HepG2 (cell line): Measurements from ENCODE around the gene PIGL. TPM values are rescaled to one million over a fixed set of nuclear protein-coding genes. Genes with fewer than 3 reads are reported as not detected.

Experiments
- ATAC-seq: fragments of 200-7000 bp; cut with Tn5 transposase; 3 replicates; pipeline ENCODE4 v1.9.1; 2020; ENCODE audit warnings: mild to moderate bottlenecking, moderate library complexity
- BruUV-seq: library from RNA; stranded (reverse); fragments of 400-500 nt; replicated peaks from 2 replicates; lab custom pipeline; 2021; lab: Mats Ljungman, UMichigan
- CTCF ChIA-PET: fragments of 300-600 bp; formaldehyde crosslinking; extraction: SDS; loops from one replicate; lab custom pipeline; 2021; ENCODE audit warnings: low total read pairs, inconsistent platforms, low intra/inter-chr PET ratio; lab: Yijun Ruan, JAX
- POLR2A ChIA-PET: fragments of 350-600 bp; sonication (Branson Sonifier 250); formaldehyde crosslinking; loops from one replicate; lab custom pipeline; 2020; ENCODE audit warnings: antibody characterized with exemption, inconsistent platforms; lab: Yijun Ruan, JAX
- DNase-seq: peaks from one replicate; pipeline ENCODE4 v3.0.0-alpha.2; 2015; ENCODE audit warnings: low spot score
- FAIRE-seq: peaks from 3 replicates; lab custom pipeline; 2011; peaks lifted over from hg19 to GRCh38; lab: Jason Lieb, UNC
- H2AFZ ChIP-seq: one replicate; pipeline ENCODE4 v1.6.1; 2011; ENCODE audit warnings: low read length, inconsistent platforms
- H3K27ac ChIP-seq: fragments of 300-600 bp; 3 replicates; pipeline ENCODE4 v1.8.0; 2011; ENCODE audit warnings: mixed run types, mild to moderate bottlenecking, mixed read lengths, low read length, inconsistent platforms; ENCODE audit not compliant: insufficient read depth; ENCODE audit errors: extremely low read length
- H3K27me3 ChIP-seq, 2 experiments: fragments of 200-600 bp in 1 of 2; 2 replicates in 1 of 2; 3 replicates in 1 of 2; pipeline versions ENCODE4 v1.6.0 to v1.8.0; 2011; ENCODE audit warnings: low read length in 2 of 2, mild to moderate bottlenecking in 2 of 2, moderate library complexity in 2 of 2, inconsistent platforms in 1 of 2; ENCODE audit not compliant: insufficient read depth in 2 of 2, control insufficient read depth in 1 of 2
- H3K36me3 ChIP-seq, 2 experiments: fragments of 200-600 bp in 1 of 2; replicated peaks in 1 of 2; 2 replicates in 1 of 2; 3 replicates in 1 of 2; pipeline versions ENCODE4 v1.5.1 to v1.8.0; 2011; ENCODE audit warnings: low read length in 2 of 2, inconsistent platforms in 1 of 2; ENCODE audit not compliant: insufficient read depth in 2 of 2, control insufficient read depth in 1 of 2
- H3K4me1 ChIP-seq: 2 replicates; pipeline ENCODE4 v1.5.1; 2012; ENCODE audit warnings: low read length, inconsistent platforms; ENCODE audit not compliant: insufficient read depth
- H3K4me2 ChIP-seq: 2 replicates; pipeline ENCODE4 v1.6.0; 2011; ENCODE audit warnings: low read depth, low read length, inconsistent platforms
- H3K4me3 ChIP-seq, 3 experiments: fragments of 200-600 bp in 1 of 3; sonication (generic), shearing (Covaris generic) in 1 of 3; replicated peaks in 1 of 3; 2 replicates each; pipeline ENCODE4 v1.5.1; 2011 to 2016; ENCODE audit warnings: low read length in 3 of 3, inconsistent platforms in 2 of 3, low read depth in 2 of 3, mild to moderate bottlenecking in 2 of 3, control low read depth in 1 of 3, mixed read lengths in 1 of 3; ENCODE audit not compliant: insufficient read depth in 1 of 3
- H3K79me2 ChIP-seq: one replicate; pipeline ENCODE4 v1.6.1; 2011; ENCODE audit warnings: low read length, inconsistent platforms; ENCODE audit not compliant: insufficient read depth
- H3K9ac ChIP-seq: 2 replicates; pipeline ENCODE4 v1.6.0; 2011; ENCODE audit warnings: mild to moderate bottlenecking, low read depth, low read length, inconsistent platforms; ENCODE audit not compliant: insufficient read depth
- H3K9me3 ChIP-seq: 2 replicates; pipeline ENCODE4 v1.5.1; 2012; ENCODE audit warnings: mild to moderate bottlenecking, low read length
- H4K20me1 ChIP-seq: 2 replicates; pipeline ENCODE4 v1.6.0; 2011; ENCODE audit warnings: inconsistent platforms, mild to moderate bottlenecking, low read length, moderate library complexity; ENCODE audit not compliant: insufficient read depth
- AKAP8 ChIP-seq: sonication (generic); formaldehyde crosslinking; IDR thresholded peaks from 2 replicates; pipeline ENCODE4 v1.5.1; 2020; ENCODE audit warnings: mild to moderate bottlenecking, missing genetic modification reagents
- ARID5B ChIP-seq: IDR thresholded peaks from 2 replicates; pipeline ENCODE4 v1.4.0; 2020; ENCODE audit warnings: mild to moderate bottlenecking, missing genetic modification reagents
- CC2D1A ChIP-seq: sonication (generic); formaldehyde crosslinking; IDR thresholded peaks from 2 replicates; pipeline ENCODE4 v1.8.1; 2023; ENCODE audit warnings: mild to moderate bottlenecking, missing genetic modification reagents
- FOXO4 ChIP-seq: sonication (generic); formaldehyde crosslinking; conservative IDR thresholded peaks from 2 replicates; pipeline ENCODE4 v1.8.1; 2023; ENCODE audit warnings: missing genetic modification reagents
- GATA4 ChIP-seq: sonication (generic); IDR thresholded peaks from 2 replicates; pipeline ENCODE4 v1.6.1; 2016; ENCODE audit warnings: antibody characterized with exemption, low read depth, borderline replicate concordance
- IKZF1 ChIP-seq: fragments of 450-650 bp; IDR thresholded peaks from 2 replicates; pipeline ENCODE4 v1.7.1; 2016
- MLLT10 ChIP-seq: sonication (generic); formaldehyde crosslinking; IDR thresholded peaks from 2 replicates; pipeline ENCODE4 v1.4.0; 2020; ENCODE audit warnings: missing genetic modification reagents
- NAIF1 ChIP-seq: sonication (generic); formaldehyde crosslinking; IDR thresholded peaks from 2 replicates; pipeline ENCODE4 v1.5.0; 2020; ENCODE audit warnings: mild to moderate bottlenecking, missing genetic modification reagents, borderline replicate concordance
- NFATC3 ChIP-seq: sonication (generic); formaldehyde crosslinking; IDR thresholded peaks from 2 replicates; pipeline ENCODE4 v1.5.1; 2020; ENCODE audit warnings: mild to moderate bottlenecking, missing genetic modification reagents
- PBX3 ChIP-seq: sonication (generic); formaldehyde crosslinking; IDR thresholded peaks from 2 replicates; pipeline ENCODE4 v1.8.1; 2023; ENCODE audit warnings: missing genetic modification reagents, inconsistent platforms, borderline replicate concordance
- PHF21A ChIP-seq: sonication (generic); formaldehyde crosslinking; IDR thresholded peaks from 2 replicates; pipeline ENCODE4 v1.5.0; 2020; ENCODE audit warnings: mild to moderate bottlenecking, missing genetic modification reagents
- POLR2A ChIP-seq, 2 experiments: IDR thresholded peaks; 2 replicates each; pipeline ENCODE4 v1.6.1; 2011; ENCODE audit warnings: low read depth in 2 of 2, low read length in 2 of 2, mild to moderate bottlenecking in 1 of 2, moderate library complexity in 1 of 2; ENCODE audit not compliant: insufficient read depth in 1 of 2
- SALL1 ChIP-seq: sonication (generic); formaldehyde crosslinking; IDR thresholded peaks from 2 replicates; pipeline ENCODE4 v1.8.0; 2022; ENCODE audit warnings: mild to moderate bottlenecking, missing genetic modification reagents
- ZMAT5 ChIP-seq: sonication (generic); formaldehyde crosslinking; IDR thresholded peaks from 2 replicates; pipeline ENCODE4 v1.5.0; 2020; ENCODE audit warnings: mild to moderate bottlenecking, low read depth, missing genetic modification reagents, borderline replicate concordance
- ZNF12 ChIP-seq: sonication (generic); formaldehyde crosslinking; IDR thresholded peaks from 2 replicates; pipeline ENCODE4 v1.5.0; 2020; ENCODE audit warnings: missing genetic modification reagents
- ZNF34 ChIP-seq: sonication (generic); formaldehyde crosslinking; IDR thresholded peaks from 2 replicates; pipeline ENCODE4 v1.4.0; 2020; ENCODE audit warnings: mild to moderate bottlenecking, missing genetic modification reagents, borderline replicate concordance
- ZNF549 ChIP-seq: sonication (generic); formaldehyde crosslinking; IDR thresholded peaks from 2 replicates; pipeline ENCODE4 v1.5.0; 2020; ENCODE audit warnings: missing genetic modification reagents
- ZNF772 ChIP-seq: sonication (generic); formaldehyde crosslinking; IDR thresholded peaks from 2 replicates; pipeline ENCODE4 v1.5.0; 2020; ENCODE audit warnings: mild to moderate bottlenecking, missing genetic modification reagents
- WGBS: methylation state at CpG from one replicate; pipeline ENCODE4 v1.1.6; 2017; ENCODE audit warnings: low lambda C conversion rate; 5-methylcytosine and 5-hydroxymethylcytosine counted together
- in situ Hi-C: cut with HindIII; loops from 2 replicates; pipeline ENCODE4 v1.10.0; 2017; ENCODE audit warnings: low pct_unique_long_range_greater_than_20kb; ENCODE audit not compliant: extremely low pct_ligation_motif_present
- intact Hi-C: fragments of 100-400 bp; cut with micrococcal nuclease; formaldehyde crosslinking; loops from one replicate; pipeline ENCODE4 v1.10.0; 2022; ENCODE audit not compliant: unreplicated experiment
- polyA plus RNA-seq, 8 experiments: library from polyadenylated mRNA; depleted of rRNA in 3 of 8; stranded (reverse) in 7 of 8; unstranded in 1 of 8; fragments of >200 nt; fragmentation: Illumina TruSeq in 4 of 8; extraction: Trizol in 4 of 8; gene quantifications; 2 replicates each; pipeline versions ENCODE4 v1.2.1 to v1.2.3, GENCODE V29; 2011 to 2016; ENCODE audit warnings: low read depth in 4 of 8, missing spikeins in 1 of 8, mixed read lengths in 1 of 8; ENCODE audit not compliant: insufficient read depth in 1 of 8
- total RNA-seq, 5 experiments: library from RNA; depleted of rRNA; stranded (reverse); fragments of >200 nt; fragmentation: Illumina TruSeq; extraction: Trizol; gene quantifications; 2 replicates each; pipeline ENCODE4 v1.2.3, GENCODE V29; 2016; ENCODE audit warnings: low read depth in 1 of 5

PIGL gene
- total and polyA plus RNA-seq, 2 of the 13 experiments (the other 11 are each of a cell fraction or from before 2014, with no cell fraction given): 28.5 to 63.8 TPM

GRCh38 chr17:16215273-16215964 is 1.6 kb upstream of the PIGL start, which contains the start of gene NCOR1:
Gene NCOR1 (minus strand): TSS chr17:16215534. CDS start chr17:16194569, 20,965 bp downstream.
- intact Hi-C loops (loop anchor here (1.0 to 5.0 kb wide), 2 partner anchors 71 to 137 kb away; partner anchors contain the start of gene CENPV), in situ Hi-C loops (no loop called here)
- peak within 1 kb of the TSS; percentile 93 for H3K4me2 ChIP-seq
- ATAC-seq (peak; percentile 90), DNase-seq (peak; percentile 85), FAIRE-seq (no peak)
- no TSS peak for BruUV-seq
- H2AFZ ChIP-seq: no peak within 1 kb of the TSS
- peaks cover 43% of the 10 kb centered on the region for H3K4me1 ChIP-seq
- H3K9ac ChIP-seq: peak within 1 kb of the TSS; percentile 92
- H3K79me2 ChIP-seq: peaks cover 83% of the 10 kb centered on the region
- peak within 1 kb of the TSS; percentile 99 for H3K27ac ChIP-seq
- WGBS: 0% methylated on average over 1 of the region's 82 CpGs
- peak within 1 kb of the TSS; percentile 84 to 91 (median 88) for H3K4me3 ChIP-seq
- ChIA-PET CTCF (no interaction called here), POLR2A (interaction anchor here (0.6 to 6.3 kb wide), 23 partner anchors 8 to 225 kb away, joined by 3 to 77 read pairs (median 4); partner anchors contain the start of genes CENPV and UBB)
- no peaks in the 10 kb centered on the region for H3K9me3 ChIP-seq
- H4K20me1 ChIP-seq: peaks cover 23% of the 10 kb centered on the region; the same call in 1 of the 2 replicates
- no peaks in the 10 kb centered on the region for H3K36me3 ChIP-seq
- H3K27me3 ChIP-seq: no peaks in the 10 kb centered on the region; a peak in 1 of 5 replicates
- TF ChIP-seq SALL1 (CRISPR knock-in tag) (peak; percentile 52; the same call in 1 of the 2 replicates), ZNF772 (CRISPR knock-in tag) (peak; percentile 49; the same call in 1 of the 2 replicates), AKAP8 (no peak), FOXO4 (CRISPR knock-in tag) (no peak), CC2D1A (no peak), ZNF34 (CRISPR knock-in tag) (0 out of 2 replicates have a peak, but pooled peaks have one; percentile 38), PHF21A (CRISPR knock-in tag) (peak; percentile 67), POLR2A (IDR thresholded peaks at IDR 0.05; ENCODE audit: insufficient read depth in 1 of 2, low read depth in 2 of 2, low read length in 2 of 2) (peak; percentile 91 to 93), PBX3 (CRISPR knock-in tag) (no peak), ARID5B (CRISPR knock-in tag) (peak; percentile 42), ZMAT5 (CRISPR knock-in tag) (no peak), NFATC3 (CRISPR knock-in tag) (no peak), IKZF1 (no peak), NAIF1 (CRISPR knock-in tag) (peak; percentile 61), ZNF549 (0 out of 2 replicates have a peak, but pooled peaks have one; percentile 22), MLLT10 (CRISPR knock-in tag) (no peak), ZNF12 (no peak), GATA4 (peak; percentile 48; the same call in 1 of the 2 replicates)
